IPS DF 4.7 (cell line): ENCODE measurements around the gene DNM3.

Experiments
- DNase-seq: peaks from one replicate; pipeline ENCODE4 v3.0.0-alpha.2; 2013; ENCODE audit warnings: low spot score; ENCODE audit errors: extremely low read depth

DNM3 gene

DNA sequence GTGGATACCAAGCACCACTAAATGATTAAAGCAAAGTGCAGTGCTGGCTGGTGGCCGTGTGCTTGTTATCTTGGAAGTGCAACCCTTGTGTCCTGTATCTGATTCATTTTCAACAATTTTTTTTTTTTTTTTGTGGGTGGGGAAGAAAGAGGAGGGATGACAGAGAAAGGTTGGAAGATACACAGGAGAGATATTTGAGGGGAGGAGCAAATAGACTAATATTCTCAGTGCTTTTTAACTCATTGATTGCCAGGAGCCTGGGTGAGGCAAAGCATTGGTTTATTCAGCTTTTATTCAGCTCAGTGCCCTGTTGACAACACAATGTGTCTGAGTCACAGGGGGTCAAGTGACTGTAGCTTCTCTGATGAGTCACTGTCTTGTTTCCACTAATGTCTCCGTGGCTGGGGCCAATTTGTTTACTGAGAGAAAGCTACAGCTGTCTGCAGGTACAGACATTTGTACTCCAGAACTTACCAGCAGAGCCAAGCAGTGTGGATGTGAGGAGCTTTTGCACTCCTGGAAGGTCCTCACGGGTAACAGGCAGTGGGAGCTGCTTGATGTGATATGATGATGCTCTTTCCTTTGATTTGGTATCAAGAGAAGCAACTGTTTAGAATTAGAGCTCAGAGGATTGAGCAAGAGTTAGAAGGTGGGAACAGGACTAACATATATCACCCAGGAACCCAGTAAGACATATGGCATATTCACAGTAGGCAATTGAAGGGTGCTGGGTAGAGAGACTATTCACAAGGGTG, 23.6 kb upstream of the DNM3 start:
- DNase-seq: no peak

DNA sequence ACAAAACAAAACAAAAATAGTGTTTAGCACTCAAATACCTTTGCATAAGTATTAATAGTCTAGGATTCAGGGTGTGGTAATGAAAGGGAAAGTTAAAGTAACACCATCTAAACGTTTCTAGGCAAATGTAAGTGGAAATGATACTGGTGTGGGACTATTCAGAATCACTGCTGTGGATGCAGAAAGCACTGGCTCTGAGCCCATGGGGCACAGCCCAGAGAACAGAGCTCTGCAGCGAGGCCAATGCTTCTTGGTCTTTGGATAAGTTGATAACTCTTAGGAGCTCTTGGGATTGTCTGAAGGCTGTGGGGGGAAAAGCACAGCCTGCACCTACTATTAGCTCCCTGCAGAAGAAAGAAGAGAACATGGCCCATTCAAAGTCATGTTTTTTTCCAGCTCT, 21.4 kb upstream of the DNM3 start:
- no peak for DNase-seq

DNA sequence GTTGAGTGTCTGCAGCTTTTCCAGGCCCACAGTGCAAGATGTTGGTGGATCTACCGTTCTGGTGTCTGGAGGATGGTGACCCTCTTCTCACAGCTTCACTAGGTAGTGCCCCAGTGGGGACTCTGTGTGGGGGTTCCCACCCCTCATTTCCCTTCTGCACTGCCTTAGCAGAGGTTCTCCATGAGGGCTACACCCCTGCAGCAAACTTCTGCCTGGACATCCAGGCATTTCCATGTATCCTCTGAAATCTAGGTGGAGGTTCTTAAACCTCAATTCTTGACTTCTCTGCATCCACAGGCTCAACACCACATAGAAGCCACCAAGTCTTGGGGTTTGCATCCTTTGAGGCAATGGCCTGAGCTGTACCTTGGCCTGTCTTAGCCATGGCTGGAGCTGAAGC, 14.3 kb upstream of the DNM3 start:
- no peak for DNase-seq

DNA sequence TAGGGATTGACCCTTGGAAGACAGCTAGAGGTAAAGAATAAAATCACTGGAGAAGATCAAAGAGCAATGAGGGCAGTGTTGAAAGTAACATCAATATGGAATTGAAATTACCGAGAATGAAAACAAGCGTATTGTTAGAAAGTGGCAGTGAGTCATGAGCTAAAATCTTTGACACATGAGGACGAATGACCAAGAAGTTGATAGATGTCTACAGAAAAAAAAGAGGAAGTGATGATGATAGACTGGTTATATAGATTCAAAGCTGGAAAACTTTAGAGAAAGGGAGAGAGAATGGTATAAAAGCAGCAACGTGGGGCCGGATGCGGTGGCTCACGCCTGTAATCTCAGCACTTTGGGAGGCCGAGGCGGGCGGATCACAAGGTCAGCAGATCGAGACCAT, 12.5 kb upstream of the DNM3 start:
- no peak for DNase-seq

DNA sequence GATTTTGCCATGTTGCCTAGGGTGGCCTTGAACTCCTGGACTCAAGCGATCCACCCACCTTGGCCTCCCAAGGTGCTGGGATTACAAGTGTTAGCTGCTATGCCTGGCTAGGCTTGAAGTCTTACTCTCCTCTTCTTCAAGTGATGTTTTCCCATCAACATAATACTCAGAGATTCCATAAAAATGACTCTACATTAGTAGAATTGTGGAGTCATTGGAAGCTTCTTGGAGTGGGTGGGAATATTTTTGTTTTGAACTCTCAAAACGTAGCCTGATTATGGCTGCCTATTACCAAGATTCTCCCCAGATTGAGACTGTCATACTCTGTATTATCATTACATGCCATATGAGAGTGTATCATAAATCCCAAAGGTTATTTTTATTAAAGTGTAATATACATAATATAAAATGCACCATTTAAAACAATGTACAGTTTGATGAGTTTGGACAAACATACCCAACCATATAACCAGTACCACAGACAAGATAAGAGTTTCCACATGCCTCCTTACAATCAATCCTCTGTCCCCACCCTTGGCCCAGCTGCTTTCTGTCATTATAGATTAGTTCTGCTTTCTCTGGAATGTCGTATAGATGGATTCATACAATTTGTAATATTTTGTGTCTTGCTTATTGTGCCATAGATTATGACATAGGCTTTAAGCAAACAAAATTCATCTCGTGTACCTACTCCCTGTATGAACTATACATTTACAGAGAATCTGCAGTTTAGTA, 8.0 kb upstream of the DNM3 start:
- no peak for DNase-seq

DNA sequence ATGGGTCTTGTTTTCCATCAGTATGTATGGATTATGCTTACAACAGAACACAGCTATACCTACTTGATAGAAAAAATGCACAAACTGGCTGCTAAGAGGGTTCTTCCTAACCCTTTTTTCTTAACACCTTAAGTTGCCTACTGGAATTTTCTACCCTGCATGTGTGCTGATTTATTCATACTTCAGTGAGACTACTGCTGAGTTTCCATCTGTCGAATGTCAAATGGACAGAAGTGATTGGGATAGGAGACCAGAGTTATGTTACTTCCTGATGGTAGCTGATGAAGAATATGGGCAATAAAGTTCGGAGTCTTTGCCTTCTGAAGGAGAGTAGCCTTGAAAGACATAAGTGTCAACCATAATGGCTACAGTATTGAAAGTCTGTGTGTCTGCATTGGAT, 6.5 kb upstream of the DNM3 start:
- DNase-seq: no peak

DNA sequence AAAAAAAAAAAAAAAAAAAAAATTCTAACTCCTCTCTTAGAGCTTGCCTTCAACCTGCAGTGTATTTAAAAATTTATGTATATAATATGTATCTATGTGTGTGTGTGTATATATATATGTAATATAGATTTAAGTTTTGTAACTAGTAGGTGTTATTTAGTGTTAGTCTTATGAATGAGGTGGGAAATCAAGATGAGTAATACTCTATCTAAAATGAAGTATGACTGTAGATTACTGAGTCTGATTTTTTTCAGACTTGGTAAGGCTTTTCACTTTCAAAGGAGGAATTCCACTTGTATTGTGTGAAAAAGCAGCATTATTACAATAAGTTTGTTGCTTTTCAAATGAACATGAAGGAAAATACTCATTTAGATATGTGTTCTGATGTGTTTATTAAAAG, 5.4 kb upstream of the DNM3 start:
- no peak for DNase-seq

DNA sequence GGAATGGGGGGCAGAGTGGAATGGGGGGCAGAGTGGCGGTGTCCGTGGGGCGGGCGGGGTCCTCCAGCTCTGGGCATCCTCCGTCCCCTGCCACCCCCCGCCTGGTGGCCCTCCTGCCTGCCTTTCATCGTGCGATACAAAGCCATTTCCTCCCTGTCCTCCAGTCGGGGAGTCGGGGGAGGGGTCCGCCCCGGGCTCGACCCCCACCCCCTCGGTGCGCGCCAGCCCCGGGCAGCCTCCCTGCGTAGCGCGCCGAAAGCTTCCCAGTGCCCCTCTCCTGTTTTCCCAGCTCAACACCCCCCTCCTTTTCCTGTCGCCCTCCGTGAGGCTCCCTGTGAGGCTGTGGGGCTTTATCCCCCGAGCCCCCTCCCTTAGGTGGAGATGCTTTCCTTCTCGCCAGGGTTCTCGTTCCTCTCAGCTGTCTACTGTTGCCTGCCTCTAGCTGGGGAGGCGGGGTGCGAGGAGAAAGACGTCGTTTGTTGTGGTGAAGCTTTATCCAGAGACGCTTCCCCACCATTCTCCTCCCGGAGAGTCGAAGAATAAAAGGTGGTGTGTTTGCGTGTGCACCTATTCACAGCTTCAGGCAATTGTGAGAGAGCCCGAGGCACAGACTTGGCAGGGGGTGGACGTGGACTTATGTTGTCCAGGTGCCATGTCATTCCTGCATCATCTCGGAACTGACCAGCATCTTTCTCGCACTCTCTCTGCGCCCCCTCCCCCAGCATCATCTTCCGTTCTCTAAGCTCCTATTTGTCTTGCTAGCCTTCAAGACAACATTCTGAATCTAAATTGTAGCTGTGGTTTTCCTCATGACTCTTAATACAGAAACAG, 848 bp downstream of the DNM3 start:
- DNase-seq: no peak

DNA sequence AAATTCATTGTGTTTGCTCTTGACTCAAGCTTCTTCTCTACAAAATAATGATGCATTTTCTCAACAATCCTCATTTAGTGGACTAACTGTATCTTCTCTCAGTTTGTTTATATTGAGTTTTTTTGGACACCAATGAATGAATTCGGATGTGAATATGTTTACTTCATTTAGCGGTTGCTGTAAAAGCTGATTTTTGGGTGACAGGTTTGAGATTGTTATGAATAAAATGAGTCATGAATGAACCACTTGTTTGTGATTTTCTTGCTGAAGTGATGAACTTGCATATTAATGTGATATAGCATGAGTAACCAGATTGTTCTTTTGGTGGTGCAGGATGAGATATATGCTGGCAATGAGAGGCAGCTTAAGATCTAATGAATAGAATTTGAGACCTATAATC, 3.1 kb downstream of the DNM3 start:
- no peak for DNase-seq

DNA sequence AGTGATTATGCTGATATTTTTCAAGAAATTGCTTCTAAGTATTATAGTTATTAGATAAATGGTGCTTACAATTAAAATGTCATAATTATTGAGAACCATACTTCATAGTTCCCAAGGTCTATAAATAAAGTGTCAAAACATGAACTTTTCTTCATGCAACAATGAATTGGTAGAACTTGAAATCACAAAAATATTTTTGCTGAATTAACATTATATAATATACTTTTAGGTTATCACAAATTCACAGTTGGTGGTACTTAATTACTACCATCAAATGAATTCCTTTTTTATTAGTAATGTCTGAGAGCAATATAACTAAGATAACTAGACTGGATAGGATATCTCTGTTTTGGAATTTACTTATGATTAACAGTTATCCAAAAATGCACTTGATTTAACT, 4.7 kb downstream of the DNM3 start:
- no peak for DNase-seq

DNA sequence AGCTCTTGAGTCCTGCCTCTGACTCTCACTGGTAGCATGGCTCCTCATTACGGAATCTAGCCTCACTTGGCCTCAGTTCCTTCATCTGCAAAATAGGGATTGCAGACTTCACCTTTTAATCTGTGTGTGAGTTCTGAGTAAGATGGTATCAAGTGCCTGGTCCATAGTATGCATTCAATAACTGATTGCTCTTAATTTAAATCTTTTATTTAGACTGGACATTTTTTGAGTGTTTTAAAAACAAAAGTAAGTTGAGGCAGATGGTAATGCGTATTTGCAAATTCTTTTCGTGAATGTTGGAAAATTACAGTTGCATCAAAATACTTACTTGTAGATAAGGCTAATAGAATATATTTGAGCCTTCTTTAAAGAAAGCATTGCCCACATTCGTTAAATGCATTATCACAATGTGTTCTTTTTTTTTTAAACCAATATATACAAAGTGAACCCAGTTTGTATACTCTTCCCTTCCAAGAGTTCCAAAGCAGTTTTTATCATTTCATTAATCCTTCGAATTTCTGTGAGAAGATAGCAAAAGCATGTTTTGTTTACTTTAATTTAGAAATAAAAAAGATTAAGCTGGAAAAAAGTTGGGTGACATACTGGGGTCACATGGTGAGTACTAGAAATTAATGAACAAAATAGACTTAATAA, 8.1 kb downstream of the DNM3 start:
- no peak for DNase-seq

DNA sequence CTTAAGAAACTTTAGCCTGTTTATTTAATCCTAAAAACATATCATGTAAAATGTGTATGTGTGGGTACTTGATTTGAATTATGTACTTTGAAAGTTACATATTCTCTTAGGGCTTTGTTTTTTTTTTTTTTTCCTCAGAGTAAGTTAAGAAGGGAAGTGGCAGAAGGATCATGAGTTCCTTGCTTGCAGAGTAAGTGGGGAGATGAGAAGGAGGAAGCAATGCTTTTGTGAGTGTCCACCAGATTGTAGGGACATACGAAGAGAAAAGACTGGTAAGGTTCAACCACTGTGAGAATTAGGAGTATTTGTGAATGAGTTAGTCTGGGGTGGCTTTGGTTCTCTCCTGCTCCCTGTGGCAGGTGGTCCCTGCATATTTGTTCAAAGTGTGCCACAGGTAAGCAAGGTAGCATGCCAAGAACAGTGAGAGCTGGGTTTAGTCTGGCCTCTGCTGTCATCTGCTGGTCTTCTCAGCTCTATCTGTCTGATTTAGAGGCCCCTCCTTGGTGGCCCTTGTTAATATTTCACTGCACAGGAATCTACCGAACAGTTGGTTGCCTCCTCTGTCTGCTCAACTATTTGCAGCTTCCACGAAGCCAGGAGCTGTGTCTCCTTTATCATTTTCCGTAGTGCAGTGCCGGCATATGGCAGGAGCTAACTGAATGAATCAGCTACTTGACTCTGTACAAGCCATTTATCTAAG, 9.5 kb downstream of the DNM3 start:
- no peak for DNase-seq

DNA sequence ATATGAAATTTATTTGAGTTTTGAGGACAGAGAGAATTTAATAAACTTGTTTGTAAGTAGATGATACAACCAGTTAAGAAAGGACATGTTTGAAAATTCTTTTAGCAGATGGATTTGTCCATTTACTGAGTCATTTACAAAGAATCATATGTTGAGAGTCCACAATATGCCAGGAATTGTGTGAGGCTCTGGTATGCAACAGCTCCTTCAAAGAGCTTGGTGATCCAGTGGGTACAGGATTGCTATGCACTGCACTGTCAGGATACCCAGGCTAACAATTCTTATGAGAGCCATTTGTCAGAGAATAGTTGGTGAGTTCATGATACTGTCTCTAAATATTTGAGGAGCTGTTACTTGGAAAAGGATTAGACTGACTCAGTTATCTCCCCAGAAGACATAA, 11.0 kb downstream of the DNM3 start:
- DNase-seq: no peak

DNA sequence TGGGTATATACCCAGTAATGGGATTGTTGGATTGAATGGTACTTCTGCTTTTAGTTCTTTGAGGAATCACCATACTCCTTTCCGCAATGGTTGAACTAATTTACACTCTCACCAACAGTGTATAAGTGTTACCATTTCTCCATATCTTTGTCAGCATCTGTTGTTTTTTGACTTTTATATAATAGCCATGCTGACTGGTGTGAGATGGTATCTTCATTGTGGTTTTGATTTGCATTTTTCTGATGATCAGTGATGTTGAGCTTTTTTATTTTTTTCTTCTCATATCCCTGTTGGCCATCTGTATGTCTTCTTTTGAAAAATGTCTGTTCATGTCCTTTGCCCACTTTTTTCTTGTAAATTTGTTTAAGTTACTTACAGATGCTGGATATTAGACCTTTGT, 14.1 kb downstream of the DNM3 start:
- no peak for DNase-seq

DNA sequence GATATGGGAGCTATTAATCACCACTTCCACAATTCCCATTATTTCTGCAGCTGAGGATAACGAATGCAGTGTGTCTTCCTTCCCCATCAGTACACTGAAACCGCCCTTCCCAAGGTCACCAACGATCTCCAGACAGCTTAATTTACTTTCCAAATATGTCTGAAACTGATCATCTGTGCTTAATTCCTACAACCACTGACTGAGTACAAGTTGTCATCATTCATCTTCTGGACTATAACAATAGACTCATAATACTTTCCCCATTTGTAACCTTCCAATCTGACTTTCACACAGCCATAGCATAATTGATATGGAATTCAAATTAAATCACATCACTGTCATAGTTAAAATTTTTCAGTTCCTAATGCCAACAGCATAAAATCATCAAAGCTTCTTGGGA, 17.4 kb downstream of the DNM3 start:
- DNase-seq: no peak

DNA sequence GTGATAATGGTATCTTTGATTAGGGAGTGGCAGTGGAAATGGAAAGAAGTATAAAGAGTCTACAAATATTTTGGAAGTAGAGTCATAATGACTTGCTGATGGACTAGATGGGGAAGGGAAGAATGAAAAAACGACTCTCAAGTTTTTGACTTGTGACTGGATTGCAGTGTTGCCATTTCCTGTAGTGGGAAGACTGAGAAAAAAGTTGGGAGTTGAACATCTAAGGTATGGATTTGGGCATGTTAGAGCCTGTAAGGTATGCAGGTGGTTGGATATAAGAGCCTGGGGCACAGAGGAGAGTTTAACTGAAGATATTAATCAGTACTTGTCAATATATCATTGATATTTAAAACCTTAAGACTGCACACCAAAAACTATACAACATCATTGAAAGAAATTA, 19.4 kb downstream of the DNM3 start:
- no peak for DNase-seq

DNA sequence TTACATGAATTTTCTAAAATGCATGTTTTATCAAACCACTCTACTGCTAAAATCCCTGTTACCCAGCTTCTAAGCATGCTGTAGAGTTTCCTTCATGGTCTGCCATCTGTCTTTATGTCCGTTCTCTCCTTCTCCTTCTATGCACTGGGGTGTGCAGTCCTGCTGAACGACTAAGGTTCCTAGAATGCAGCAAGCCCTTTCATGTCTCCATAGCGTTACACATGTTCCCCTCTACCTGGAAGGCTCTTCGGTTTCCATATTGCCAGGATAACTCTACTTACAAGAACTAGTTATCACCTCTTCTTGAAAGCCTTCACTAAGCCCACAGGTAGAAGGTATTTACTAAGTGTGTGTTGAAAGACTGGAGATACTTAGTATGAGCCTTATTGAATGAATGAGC, 22.2 kb downstream of the DNM3 start:
- DNase-seq: no peak

DNA sequence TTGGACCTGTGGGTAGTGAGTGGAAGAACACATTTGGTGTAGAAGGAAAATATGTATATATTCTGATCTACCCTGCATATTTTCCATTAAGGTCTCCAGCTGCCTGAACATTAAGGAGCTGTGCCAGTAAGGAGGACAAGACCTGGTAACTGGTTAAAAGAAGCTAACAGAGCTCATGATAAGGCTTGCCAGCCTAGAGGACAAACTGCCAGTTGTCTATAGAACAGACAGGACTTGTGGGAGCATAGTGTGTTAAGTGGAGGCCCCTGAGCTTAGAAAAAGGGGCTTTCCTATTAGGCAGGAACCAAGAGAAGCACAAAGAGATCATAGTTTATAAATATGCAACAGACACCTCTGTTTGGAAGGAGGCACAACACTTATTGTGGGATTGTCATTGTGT, 23.0 kb downstream of the DNM3 start:
- no peak for DNase-seq

DNA sequence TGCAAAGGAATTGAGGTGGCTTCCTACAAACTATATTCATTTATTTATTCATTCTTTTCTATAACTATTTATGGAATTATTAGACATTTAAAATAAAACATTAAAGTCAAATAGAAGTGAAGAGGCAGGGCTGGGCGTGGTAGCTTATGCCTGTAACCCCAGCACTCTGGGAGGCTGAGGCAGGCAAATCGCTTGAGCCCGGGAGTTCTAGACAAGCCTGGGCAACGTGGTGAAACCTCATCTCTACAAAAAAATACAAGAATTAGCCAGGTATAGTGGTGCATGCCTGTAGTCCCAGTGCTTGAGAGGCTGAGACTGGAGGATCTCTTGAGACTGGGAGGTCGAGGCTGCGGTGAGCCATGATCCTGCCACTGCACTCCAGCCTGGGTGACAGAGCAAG, 23.8 kb downstream of the DNM3 start:
- DNase-seq: no peak

DNA sequence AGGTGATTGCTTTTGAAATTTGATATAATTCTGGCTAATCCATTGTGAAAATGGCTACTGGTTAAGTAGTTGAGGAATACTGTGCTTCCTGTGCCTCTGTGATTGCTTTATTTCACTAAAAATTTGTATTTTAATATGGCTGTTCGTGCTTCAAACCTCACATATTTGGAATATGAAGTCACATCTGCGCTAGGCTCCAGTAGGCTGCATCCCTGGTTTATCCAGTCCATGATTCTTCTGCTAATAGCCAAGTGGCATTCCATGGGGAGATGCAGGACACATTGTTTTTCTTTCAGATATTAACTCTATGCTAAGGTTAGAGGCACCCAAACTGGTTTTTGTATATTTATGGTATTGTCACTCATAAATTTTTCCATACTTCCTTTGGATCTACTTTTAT, 25.9 kb downstream of the DNM3 start:
- DNase-seq: no peak

DNA sequence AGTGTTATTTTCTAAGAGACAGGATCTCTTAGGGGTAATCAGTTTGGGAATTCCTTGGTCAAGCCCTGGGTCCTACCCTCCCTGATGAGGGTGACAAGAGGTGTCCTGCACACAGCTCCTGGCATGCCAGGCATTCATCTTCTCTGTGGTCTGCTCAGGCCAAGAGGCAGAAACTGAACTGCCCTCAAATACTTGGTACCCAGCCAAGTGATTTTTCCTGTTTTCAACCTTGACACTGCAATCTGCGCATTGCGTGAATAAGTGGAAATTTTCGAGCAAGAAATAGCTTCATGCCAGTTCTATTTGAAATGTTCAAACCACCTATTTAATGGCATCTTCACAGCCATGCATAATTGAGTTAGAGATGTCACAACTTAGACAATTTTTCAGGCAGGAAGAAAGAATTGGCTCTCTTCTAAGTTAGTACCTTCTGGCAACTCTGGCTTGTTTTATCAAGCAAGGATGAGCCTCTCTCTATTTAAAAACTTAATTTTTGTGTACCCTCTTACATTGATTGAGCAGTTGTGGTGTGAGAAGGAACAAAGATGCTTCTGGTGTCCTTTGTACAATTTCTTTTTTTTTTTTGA, 27.0 kb downstream of the DNM3 start:
- no peak for DNase-seq
